K562 (cell line): ENCODE measurements around the gene TRIM33. TPM values are rescaled to one million over a fixed set of nuclear protein-coding genes. Genes with fewer than 3 reads are reported as not detected.

Experiments
- CBX2 ChIP-seq: fragments of 200-600 bp; sonication (generic); IDR thresholded peaks from one replicate; pipeline ENCODE4 v1.6.1; 2012; ENCODE audit warnings: mild to moderate bottlenecking, low read length, inconsistent platforms; ENCODE audit not compliant: insufficient read depth, poor library complexity, severe bottlenecking
- DPF2 ChIP-seq: fragments of 450-650 bp; IDR thresholded peaks from 2 replicates; pipeline ENCODE4 v1.6.1; 2016
- HDAC6 ChIP-seq: IDR thresholded peaks from 2 replicates; pipeline ENCODE4 v1.6.1; 2012; ENCODE audit warnings: low read depth, mild to moderate bottlenecking, control low read depth, inconsistent platforms, low read length, moderate library complexity
- ILF3 ChIP-seq: fragments of 450-650 bp; IDR thresholded peaks from 2 replicates; pipeline ENCODE4 v1.6.1; 2018; ENCODE audit warnings: antibody characterized with exemption, mild to moderate bottlenecking, moderate library complexity, borderline replicate concordance
- NR1H2 ChIP-seq: sonication (generic); formaldehyde crosslinking; IDR thresholded peaks from 2 replicates; pipeline ENCODE4 v1.4.0; 2020; ENCODE audit warnings: mild to moderate bottlenecking, missing genetic modification reagents
- RAD21 ChIP-seq, 2 experiments: fragments of 250-450 bp in 1 of 2; fragments of 450-650 bp in 1 of 2; sonication (Bioruptor Pico) in 1 of 2; formaldehyde crosslinking in 1 of 2; IDR thresholded peaks in 1 of 2; conservative IDR thresholded peaks in 1 of 2; 2 replicates each; pipeline versions ENCODE4 v1.4.0 to v1.8.0; 2020 to 2022; ENCODE audit warnings: mild to moderate bottlenecking in 2 of 2, moderate library complexity in 1 of 2
- WHSC1 ChIP-seq: IDR thresholded peaks from one replicate; pipeline ENCODE4 v1.6.1; 2012; ENCODE audit warnings: low read length, control low read depth, inconsistent platforms
- YY1 ChIP-seq, 3 experiments: IDR thresholded peaks; 2 replicates each; pipeline ENCODE4 v1.6.1; 2011; ENCODE audit warnings: low read length in 2 of 3, mild to moderate bottlenecking in 2 of 3, moderate library complexity in 2 of 3, borderline replicate concordance in 1 of 3, control low read depth in 1 of 3, low read depth in 1 of 3; ENCODE audit not compliant: insufficient read depth in 3 of 3, insufficient replicate concordance in 2 of 3, control insufficient read depth in 1 of 3, insufficient read length in 1 of 3; ENCODE audit errors: extremely low read depth in 1 of 3
- polyA plus RNA-seq, 8 experiments: library from polyadenylated mRNA; depleted of rRNA in 4 of 8; stranded (reverse) in 5 of 8; unstranded in 3 of 8; fragments of >200 nt; fragmentation: Nextera tagmentation in 2 of 8; fragmentation: Illumina TruSeq in 1 of 8; extraction: Ambion mirVana in 2 of 8; extraction: Trizol in 1 of 8; gene quantifications; 2 replicates each; pipeline versions ENCODE4 v1.2.1 to v1.2.3, GENCODE V29; 2011 to 2014; ENCODE audit warnings: inconsistent platforms in 1 of 8, missing spikeins in 1 of 8
- total RNA-seq, 7 experiments: library from RNA; depleted of rRNA in 6 of 7; stranded (reverse); fragments of >200 nt in 6 of 7; fragmentation: Illumina TruSeq in 2 of 7; extraction: Trizol in 2 of 7; gene quantifications; 2 replicates each; pipeline versions ENCODE4 v1.2.1 to v1.2.3, GENCODE V29; 2011 to 2021; ENCODE audit warnings: low replicate concordance in 1 of 7
- TF ChIP-seq, protein P1 (sequence below), 2 experiments: fragments of 450-650 bp; formaldehyde crosslinking in 1 of 2; IDR thresholded peaks; 2 replicates each; pipeline versions ENCODE4 v1.4.0 to v1.6.1; 2014 to 2020; ENCODE audit warnings: mild to moderate bottlenecking in 2 of 2, borderline replicate concordance in 1 of 2, low read depth in 1 of 2
- TF ChIP-seq, protein P2 (sequence below): fragments of 450-650 bp; IDR thresholded peaks from 2 replicates; pipeline ENCODE4 v1.6.1; 2017; ENCODE audit warnings: mild to moderate bottlenecking, moderate library complexity
- TF ChIP-seq, protein P3 (sequence below): fragments of 450-650 bp; IDR thresholded peaks from 2 replicates; pipeline ENCODE4 v1.7.1; 2018; ENCODE audit warnings: mild to moderate bottlenecking, low read depth; ENCODE audit not compliant: partially characterized antibody

Gene TRIM33
- total and polyA plus RNA-seq, 9 of the 15 experiments (the other 6 are each of a cell fraction or from before 2014, with no cell fraction given), result 9.3 to 58.4 (median 40.2) TPM

DNA sequence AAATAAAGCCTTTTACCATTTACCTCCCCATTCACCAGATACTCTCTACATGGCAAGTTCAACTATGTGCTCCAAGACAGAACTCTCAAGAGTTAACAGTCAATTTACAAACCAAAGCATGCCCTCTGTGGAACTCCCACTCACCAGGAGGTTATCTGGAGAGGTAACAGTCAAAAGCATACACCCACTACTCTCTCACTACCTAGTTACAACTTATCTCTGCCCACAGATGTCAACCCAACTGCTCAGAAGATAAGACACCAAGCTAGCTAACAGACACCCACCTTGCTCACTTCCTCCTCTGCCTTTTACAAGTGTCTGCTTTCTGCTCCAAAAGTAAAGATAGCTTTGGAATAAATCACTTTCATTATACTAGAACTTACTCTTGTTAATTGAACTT lies 131.0 kb downstream of the TRIM33 start (continued):
- TF ChIP-seq, protein P1, sequence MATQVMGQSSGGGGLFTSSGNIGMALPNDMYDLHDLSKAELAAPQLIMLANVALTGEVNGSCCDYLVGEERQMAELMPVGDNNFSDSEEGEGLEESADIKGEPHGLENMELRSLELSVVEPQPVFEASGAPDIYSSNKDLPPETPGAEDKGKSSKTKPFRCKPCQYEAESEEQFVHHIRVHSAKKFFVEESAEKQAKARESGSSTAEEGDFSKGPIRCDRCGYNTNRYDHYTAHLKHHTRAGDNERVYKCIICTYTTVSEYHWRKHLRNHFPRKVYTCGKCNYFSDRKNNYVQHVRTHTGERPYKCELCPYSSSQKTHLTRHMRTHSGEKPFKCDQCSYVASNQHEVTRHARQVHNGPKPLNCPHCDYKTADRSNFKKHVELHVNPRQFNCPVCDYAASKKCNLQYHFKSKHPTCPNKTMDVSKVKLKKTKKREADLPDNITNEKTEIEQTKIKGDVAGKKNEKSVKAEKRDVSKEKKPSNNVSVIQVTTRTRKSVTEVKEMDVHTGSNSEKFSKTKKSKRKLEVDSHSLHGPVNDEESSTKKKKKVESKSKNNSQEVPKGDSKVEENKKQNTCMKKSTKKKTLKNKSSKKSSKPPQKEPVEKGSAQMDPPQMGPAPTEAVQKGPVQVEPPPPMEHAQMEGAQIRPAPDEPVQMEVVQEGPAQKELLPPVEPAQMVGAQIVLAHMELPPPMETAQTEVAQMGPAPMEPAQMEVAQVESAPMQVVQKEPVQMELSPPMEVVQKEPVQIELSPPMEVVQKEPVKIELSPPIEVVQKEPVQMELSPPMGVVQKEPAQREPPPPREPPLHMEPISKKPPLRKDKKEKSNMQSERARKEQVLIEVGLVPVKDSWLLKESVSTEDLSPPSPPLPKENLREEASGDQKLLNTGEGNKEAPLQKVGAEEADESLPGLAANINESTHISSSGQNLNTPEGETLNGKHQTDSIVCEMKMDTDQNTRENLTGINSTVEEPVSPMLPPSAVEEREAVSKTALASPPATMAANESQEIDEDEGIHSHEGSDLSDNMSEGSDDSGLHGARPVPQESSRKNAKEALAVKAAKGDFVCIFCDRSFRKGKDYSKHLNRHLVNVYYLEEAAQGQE (IDR thresholded peaks at IDR 0.05; ENCODE audit: borderline replicate concordance), result peak; percentile 33; the same call in 1 of the 2 replicates
- TF ChIP-seq, protein P1 (CRISPR knock-in tag; IDR thresholded peaks at IDR 0.05; ENCODE audit: low read depth), result no peak
- TF ChIP-seq HDAC6, result no peak
- TF ChIP-seq RAD21 (CRISPR knock-in tag; conservative IDR thresholded peaks at IDR 0.05 in 1 of 2, IDR thresholded peaks at IDR 0.05 in 1 of 2), result peak in 1 of 2 experiments; percentile 42; a peak in 2 of 4 replicates
- TF ChIP-seq, protein P2, sequence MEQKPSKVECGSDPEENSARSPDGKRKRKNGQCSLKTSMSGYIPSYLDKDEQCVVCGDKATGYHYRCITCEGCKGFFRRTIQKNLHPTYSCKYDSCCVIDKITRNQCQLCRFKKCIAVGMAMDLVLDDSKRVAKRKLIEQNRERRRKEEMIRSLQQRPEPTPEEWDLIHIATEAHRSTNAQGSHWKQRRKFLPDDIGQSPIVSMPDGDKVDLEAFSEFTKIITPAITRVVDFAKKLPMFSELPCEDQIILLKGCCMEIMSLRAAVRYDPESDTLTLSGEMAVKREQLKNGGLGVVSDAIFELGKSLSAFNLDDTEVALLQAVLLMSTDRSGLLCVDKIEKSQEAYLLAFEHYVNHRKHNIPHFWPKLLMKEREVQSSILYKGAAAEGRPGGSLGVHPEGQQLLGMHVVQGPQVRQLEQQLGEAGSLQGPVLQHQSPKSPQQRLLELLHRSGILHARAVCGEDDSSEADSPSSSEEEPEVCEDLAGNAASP, result no peak
- no peak for TF ChIP-seq WHSC1
- no peak for TF ChIP-seq YY1 (IDR thresholded peaks at IDR 0.05; ENCODE audit: borderline replicate concordance in 1 of 3, control insufficient read depth in 1 of 3, extremely low read depth in 1 of 3, insufficient read depth in 3 of 3, insufficient read length in 1 of 3, insufficient replicate concordance in 2 of 3, low read depth in 1 of 3, low read length in 2 of 3)
- TF ChIP-seq, protein P3, sequence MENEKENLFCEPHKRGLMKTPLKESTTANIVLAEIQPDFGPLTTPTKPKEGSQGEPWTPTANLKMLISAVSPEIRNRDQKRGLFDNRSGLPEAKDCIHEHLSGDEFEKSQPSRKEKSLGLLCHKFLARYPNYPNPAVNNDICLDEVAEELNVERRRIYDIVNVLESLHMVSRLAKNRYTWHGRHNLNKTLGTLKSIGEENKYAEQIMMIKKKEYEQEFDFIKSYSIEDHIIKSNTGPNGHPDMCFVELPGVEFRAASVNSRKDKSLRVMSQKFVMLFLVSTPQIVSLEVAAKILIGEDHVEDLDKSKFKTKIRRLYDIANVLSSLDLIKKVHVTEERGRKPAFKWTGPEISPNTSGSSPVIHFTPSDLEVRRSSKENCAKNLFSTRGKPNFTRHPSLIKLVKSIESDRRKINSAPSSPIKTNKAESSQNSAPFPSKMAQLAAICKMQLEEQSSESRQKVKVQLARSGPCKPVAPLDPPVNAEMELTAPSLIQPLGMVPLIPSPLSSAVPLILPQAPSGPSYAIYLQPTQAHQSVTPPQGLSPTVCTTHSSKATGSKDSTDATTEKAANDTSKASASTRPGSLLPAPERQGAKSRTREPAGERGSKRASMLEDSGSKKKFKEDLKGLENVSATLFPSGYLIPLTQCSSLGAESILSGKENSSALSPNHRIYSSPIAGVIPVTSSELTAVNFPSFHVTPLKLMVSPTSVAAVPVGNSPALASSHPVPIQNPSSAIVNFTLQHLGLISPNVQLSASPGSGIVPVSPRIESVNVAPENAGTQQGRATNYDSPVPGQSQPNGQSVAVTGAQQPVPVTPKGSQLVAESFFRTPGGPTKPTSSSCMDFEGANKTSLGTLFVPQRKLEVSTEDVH, result peak; percentile 57
- TF ChIP-seq CBX2, result no peak
- peak; percentile 100 for TF ChIP-seq DPF2
- no peak for TF ChIP-seq NR1H2
- TF ChIP-seq ILF3, result peak; percentile 88; the same call in 1 of the 2 replicates
